ENCODE data around the gene NSG1. TPM values are rescaled to one million over a fixed set of nuclear protein-coding genes. Genes with fewer than 3 reads are reported as not detected.

The NSG1 gene
- total and polyA plus RNA-seq, 2 of the 8 experiments (the other 6 are each of a cell fraction or from before 2014, with no cell fraction given): 35.7 to 61.4 TPM

DNA sequence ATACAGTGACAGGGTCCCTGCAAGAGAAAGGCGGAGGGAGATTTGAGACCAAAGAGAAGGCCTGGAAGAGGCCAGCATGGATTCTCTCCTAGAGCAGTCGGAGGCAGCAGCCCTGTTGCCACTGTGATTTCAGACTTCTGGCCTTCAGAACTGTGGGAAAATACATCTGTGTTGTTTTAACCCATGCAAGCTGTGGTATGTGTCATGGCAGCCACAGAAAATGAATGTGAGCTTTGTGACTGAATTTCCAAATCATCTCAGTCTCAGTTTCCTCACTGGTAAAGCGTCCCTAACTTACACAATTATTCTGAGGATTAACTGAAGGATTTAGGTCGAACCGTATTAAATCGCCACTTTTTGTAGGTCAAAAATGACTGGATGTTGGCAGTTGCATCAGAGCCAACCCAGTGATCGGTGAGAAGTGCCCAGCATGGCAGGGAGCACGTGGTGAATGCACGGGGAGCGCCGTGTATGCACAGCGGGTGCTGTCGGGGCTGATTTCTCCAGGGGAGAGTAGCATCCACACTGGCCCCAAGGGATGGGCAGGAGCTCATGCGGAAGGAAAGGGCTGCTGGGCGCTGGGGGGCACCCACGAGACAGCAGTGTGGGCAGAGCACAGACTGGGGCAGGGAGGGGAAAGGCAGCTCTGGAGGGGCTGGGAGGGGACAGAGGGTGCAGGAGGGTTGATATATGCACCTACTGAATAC, 23.8 kb upstream of the NSG1 start:
- CTCF ChIA-PET (ENCODE audit: partially characterized antibody): interaction anchor here (0.7 to 2.7 kb wide), 3 partner anchors 19 to 68 kb away, joined by 3 to 8 read pairs (median 3); no protein-coding TSS in a partner anchor
- POLR2A ChIA-PET (ENCODE audit: partially characterized antibody): no interaction called here
- TF ChIP-seq, protein P1, sequence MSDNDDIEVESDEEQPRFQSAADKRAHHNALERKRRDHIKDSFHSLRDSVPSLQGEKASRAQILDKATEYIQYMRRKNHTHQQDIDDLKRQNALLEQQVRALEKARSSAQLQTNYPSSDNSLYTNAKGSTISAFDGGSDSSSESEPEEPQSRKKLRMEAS (IDR thresholded peaks at IDR 0.05): no peak
- TF ChIP-seq YY1 (IDR thresholded peaks at IDR 0.05; ENCODE audit: low read depth, low read length) (no peak), FOSL1 (IDR thresholded peaks at IDR 0.05; ENCODE audit: insufficient read depth, low read depth, low read length) (no peak)

More for the DNA sequence above, 23.8 kb upstream of the NSG1 start:
- Histone ChIP-seq H3K36me3 (ENCODE audit: control insufficient read depth in 2 of 4, insufficient read depth in 4 of 4, low read length in 3 of 4) (no peaks in the 10 kb centered on the region), H3K56ac (replicated peaks; ENCODE audit: insufficient read length, low read depth, low read length) (no peak overlapping the region), H3K14ac (ENCODE audit: insufficient read length) (no peak overlapping the region), H2BK12ac (ENCODE audit: low read depth, low read length) (no peak overlapping the region), H3K23me2 (ENCODE audit: low read depth, low read length) (no peaks in the 10 kb centered on the region), H3K79me1 (ENCODE audit: low read depth, low read length) (no peaks in the 10 kb centered on the region), H3K9me3 (ENCODE audit: insufficient read depth in 2 of 2, low read depth in 1 of 2, low read length in 1 of 2) (0 out of 4 replicates have a peak, but pooled peaks cover 0 to 5% of the 10 kb centered on the region in 2 experiments), H3K9ac (replicated peaks in 1 of 4; ENCODE audit: extremely low read depth in 1 of 4, low read depth in 3 of 4, low read length in 3 of 4) (no peak overlapping the region), H3K18ac (ENCODE audit: extremely low read depth, low read length) (no peak overlapping the region), H3K27me3 (replicated peaks in 1 of 4; ENCODE audit: control insufficient read depth in 3 of 4, extremely low read depth in 1 of 4, insufficient read depth in 3 of 4, low read length in 3 of 4) (peaks cover 0 to 2% (median 0%) of the 10 kb centered on the region in 4 experiments; a peak in 1 of 7 replicates), H4K91ac (replicated peaks; ENCODE audit: insufficient read length, low read length) (no peak overlapping the region), H3K4me3 (ENCODE audit: extremely low read depth in 1 of 4, insufficient read depth in 2 of 4, low read depth in 3 of 4, low read length in 4 of 4) (no peak overlapping the region), H3K23ac (ENCODE audit: insufficient read length) (no peak overlapping the region), H2BK20ac (ENCODE audit: low read length) (no peak overlapping the region), H3K4me2 (ENCODE audit: insufficient read depth in 1 of 2, low read depth in 2 of 2, low read length in 2 of 2) (no peak overlapping the region), H2AFZ (ENCODE audit: low read length) (no peak overlapping the region), H2BK5ac (ENCODE audit: low read depth, low read length) (no peak overlapping the region), H3K4me1 (replicated peaks in 1 of 4; ENCODE audit: control insufficient read depth in 3 of 4, insufficient read depth in 4 of 4, low read length in 3 of 4) (peaks cover 0 to 2% (median under 1%) of the 10 kb centered on the region in 4 experiments; a peak in 4 of 7 replicates), H3K4ac (replicated peaks; ENCODE audit: insufficient read length, low read depth, low read length) (no peak overlapping the region), H4K20me1 (replicated peaks in 1 of 2; ENCODE audit: control insufficient read depth in 1 of 2, insufficient read depth in 2 of 2, low read length in 2 of 2) (no peaks in the 10 kb centered on the region), H2AK5ac (ENCODE audit: low read depth, low read length) (no peak overlapping the region), H2BK120ac (replicated peaks; ENCODE audit: low read depth, low read length) (no peak overlapping the region), H3K79me2 (ENCODE audit: control insufficient read depth in 1 of 2, insufficient read depth in 2 of 2, low read length in 2 of 2) (no peaks in the 10 kb centered on the region), H4K5ac (ENCODE audit: insufficient read length, low read depth, low read length) (no peak overlapping the region), H4K8ac (ENCODE audit: extremely low read depth, insufficient read depth, low read length) (no peak overlapping the region), H2BK15ac (ENCODE audit: low read length) (no peak overlapping the region), H3K27ac (ENCODE audit: low read depth, low read length) (no peak overlapping the region)
- WGBS, 2 experiments (ENCODE audit: extremely low coverage in 1 of 2, insufficient coverage in 1 of 2, insufficient read length in 1 of 2, insufficient replicate concordance in 2 of 2, low coverage in 1 of 2, low lambda C conversion rate in 2 of 2, missing lambda C conversion rate in 1 of 2): 86% methylated on average over 16 of the region's 16 CpGs; no CpG with 5 or more reads in 1 of the 2 experiments
- FAIRE-seq (no peak), DNase-seq (ENCODE audit: low read depth in 1 of 2, low spot score in 2 of 2) (no peak)

Data from H1 (cell line).